Fibroblast of lung (primary cell): ENCODE measurements around the gene PDZD2. TPM values are rescaled to one million over a fixed set of nuclear protein-coding genes. Genes with fewer than 3 reads are reported as not detected.

ENCODE experiments used
- DNase-seq, 2 donors: peaks; one replicate each; pipeline versions ENCODE4 v3.0.0 to v3.0.0-alpha.2; 2010; ENCODE audit warnings: low read depth in 2 of 2
- H2AFZ ChIP-seq: 2 replicates; pipeline ENCODE4 v1.5.1; 2012; ENCODE audit warnings: low read length, control low read depth, inconsistent platforms
- H3K27ac ChIP-seq: 2 replicates; pipeline ENCODE4 v1.5.1; 2011; ENCODE audit warnings: low read length, control low read depth; ENCODE audit not compliant: insufficient read depth
- H3K27me3 ChIP-seq: 2 replicates; pipeline ENCODE4 v1.5.1; 2011; ENCODE audit warnings: mild to moderate bottlenecking, low read length; ENCODE audit not compliant: control insufficient read depth, insufficient read depth
- H3K36me3 ChIP-seq: 2 replicates; pipeline ENCODE4 v1.5.1; 2011; ENCODE audit warnings: low read length; ENCODE audit not compliant: control insufficient read depth, insufficient read depth
- H3K4me1 ChIP-seq: 2 replicates; pipeline ENCODE4 v1.5.1; 2011; ENCODE audit warnings: low read length; ENCODE audit not compliant: control insufficient read depth, insufficient read depth; ENCODE audit errors: extremely low read depth
- H3K4me2 ChIP-seq: 2 replicates; pipeline ENCODE4 v1.5.1; 2011; ENCODE audit warnings: low read length, control low read depth; ENCODE audit not compliant: insufficient read depth; ENCODE audit errors: extremely low read depth
- H3K4me3 ChIP-seq, 4 experiments: fragments of 200-600 bp in 1 of 4; sonication (generic) in 1 of 4; replicated peaks in 1 of 4; 2 replicates each; pipeline ENCODE4 v1.5.1; 2011 to 2016; ENCODE audit warnings: low read length in 4 of 4, low read depth in 3 of 4, mild to moderate bottlenecking in 3 of 4, control low read depth in 2 of 4, inconsistent platforms in 1 of 4, mixed read lengths in 1 of 4; ENCODE audit not compliant: insufficient read depth in 1 of 4; ENCODE audit errors: control extremely low read depth in 1 of 4
- H3K79me2 ChIP-seq: 2 replicates; pipeline ENCODE4 v1.5.1; 2012; ENCODE audit warnings: mild to moderate bottlenecking, low read length, inconsistent platforms; ENCODE audit not compliant: control insufficient read depth, insufficient read depth
- H3K9ac ChIP-seq: 2 replicates; pipeline ENCODE4 v1.5.1; 2011; ENCODE audit warnings: mild to moderate bottlenecking, low read length, control low read depth; ENCODE audit not compliant: insufficient read depth
- H3K9me3 ChIP-seq: 2 replicates; pipeline ENCODE4 v1.5.1; 2012; ENCODE audit warnings: low read depth, low read length; ENCODE audit not compliant: control insufficient read depth, insufficient read depth
- H4K20me1 ChIP-seq: 2 replicates; pipeline ENCODE4 v1.5.1; 2011; ENCODE audit warnings: low read length; ENCODE audit not compliant: control insufficient read depth, insufficient read depth; ENCODE audit errors: extremely low read depth
- CTCF ChIP-seq, 2 donors: IDR thresholded peaks in 1 of 2; conservative IDR thresholded peaks in 1 of 2; 1 replicate in 1 of 2; 2 replicates in 1 of 2; pipeline ENCODE4 v1.5.1; 2011 to 2012; ENCODE audit warnings: low read length in 2 of 2, control low read depth in 1 of 2, inconsistent platforms in 1 of 2, low read depth in 1 of 2, mild to moderate bottlenecking in 1 of 2
- EZH2 ChIP-seq: IDR thresholded peaks from 2 replicates; pipeline ENCODE4 v1.5.1; 2012; ENCODE audit warnings: low read length, control low read depth, mild to moderate bottlenecking; ENCODE audit errors: missing control alignments
- polyA plus RNA-seq, 2 donors: library from polyadenylated mRNA; depleted of rRNA in 1 of 2; stranded (reverse) in 1 of 2; unstranded in 1 of 2; fragments of >200 nt; gene quantifications; 2 replicates each; pipeline ENCODE4 v1.2.1, GENCODE V29; 2011 to 2012; ENCODE audit warnings: missing spikeins in 1 of 2
- total RNA-seq: library from RNA; depleted of rRNA; stranded (reverse); fragments of >200 nt; gene quantifications from 2 replicates; pipeline ENCODE4 v1.2.1, GENCODE V29; 2014

PDZD2 gene
- total and polyA plus RNA-seq, 2 donors (not counting 1 experiment from before 2014, with no cell fraction given): 0.33 to 0.40 TPM

DNA sequence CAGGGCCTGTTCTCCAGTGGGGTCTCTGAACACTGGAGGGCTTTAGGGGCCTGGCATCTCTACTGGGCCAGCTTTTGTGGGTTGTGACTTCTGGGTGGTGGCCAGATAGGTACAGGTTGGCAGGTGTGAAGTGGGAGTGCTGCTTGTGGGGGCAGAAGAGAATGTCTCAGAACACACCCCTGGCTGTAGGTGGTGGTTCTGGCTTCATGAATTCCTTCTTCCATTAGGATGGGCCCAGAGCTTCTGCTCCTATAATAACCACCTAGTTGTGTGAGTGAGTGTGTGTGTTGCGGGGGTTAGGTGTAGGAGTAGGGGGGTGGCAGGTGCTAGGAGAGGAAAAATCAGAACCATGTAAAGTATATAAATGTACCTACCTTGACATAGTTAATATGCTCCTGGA lies 1.6 kb downstream of the PDZD2 start:
- H3K27ac ChIP-seq: no peak overlapping the region
- H3K4me3 ChIP-seq: no peak overlapping the region
- H4K20me1 ChIP-seq: no peaks in the 10 kb centered on the region
- no peak overlapping the region for H2AFZ ChIP-seq
- H3K4me2 ChIP-seq: no peak overlapping the region
- no peaks in the 10 kb centered on the region for H3K36me3 ChIP-seq
- no peak overlapping the region for H3K9ac ChIP-seq
- DNase-seq: no peak
- no peaks in the 10 kb centered on the region for H3K79me2 ChIP-seq
- peaks cover 15% of the 10 kb centered on the region for H3K27me3 ChIP-seq
- H3K4me1 ChIP-seq: no peaks in the 10 kb centered on the region
- TF ChIP-seq EZH2: no peak
- no peak for TF ChIP-seq CTCF (conservative IDR thresholded peaks at IDR 0.05 in 1 of 2, IDR thresholded peaks at IDR 0.05 in 1 of 2; ENCODE audit: low read depth in 1 of 2, low read length in 2 of 2)
- H3K9me3 ChIP-seq: no peaks in the 10 kb centered on the region

DNA sequence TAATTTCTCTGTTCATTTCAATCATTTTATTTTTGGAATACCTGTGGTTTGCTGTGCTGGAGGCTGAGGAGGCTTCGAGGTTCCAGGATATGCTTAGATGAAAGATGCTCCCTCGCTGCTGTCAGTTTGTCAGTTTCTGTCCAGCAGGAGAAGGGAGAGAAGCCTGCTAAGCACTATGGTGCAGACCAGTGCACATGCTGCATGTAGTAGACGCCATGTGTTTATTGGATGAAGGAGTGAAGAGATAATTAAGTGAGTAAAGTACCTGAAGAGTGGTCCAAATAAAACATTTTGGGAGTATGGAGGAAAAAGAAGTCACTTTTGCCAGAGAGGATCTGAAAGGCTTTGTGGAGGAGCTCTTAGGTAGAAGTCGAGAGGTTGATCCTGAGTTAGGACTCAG lies 2.1 kb downstream of the PDZD2 start:
- Histone ChIP-seq H3K4me2 (no peak overlapping the region), H3K4me1 (no peaks in the 10 kb centered on the region), H3K9ac (no peak overlapping the region), H3K79me2 (no peaks in the 10 kb centered on the region), H2AFZ (no peak overlapping the region), H4K20me1 (no peaks in the 10 kb centered on the region), H3K36me3 (no peaks in the 10 kb centered on the region), H3K4me3 (no peak overlapping the region), H3K27me3 (peaks cover 15% of the 10 kb centered on the region), H3K9me3 (no peaks in the 10 kb centered on the region), H3K27ac (no peak overlapping the region)
- no peak for TF ChIP-seq CTCF (conservative IDR thresholded peaks at IDR 0.05 in 1 of 2, IDR thresholded peaks at IDR 0.05 in 1 of 2; ENCODE audit: low read depth in 1 of 2, low read length in 2 of 2)
- DNase-seq: no peak

GRCh38 chr5:31641575-31641974 lies 2.6 kb downstream of the PDZD2 start:
- no peak overlapping the region for H3K27ac ChIP-seq
- H3K27me3 ChIP-seq: peaks cover 18% of the 10 kb centered on the region
- H3K79me2 ChIP-seq: no peaks in the 10 kb centered on the region
- no peak overlapping the region for H3K4me2 ChIP-seq
- no peak for DNase-seq
- no peak for TF ChIP-seq EZH2
- no peak for TF ChIP-seq CTCF (conservative IDR thresholded peaks at IDR 0.05 in 1 of 2, IDR thresholded peaks at IDR 0.05 in 1 of 2; ENCODE audit: low read depth in 1 of 2, low read length in 2 of 2)
- H4K20me1 ChIP-seq: no peaks in the 10 kb centered on the region
- H3K4me1 ChIP-seq: no peaks in the 10 kb centered on the region
- no peaks in the 10 kb centered on the region for H3K36me3 ChIP-seq
- H2AFZ ChIP-seq: no peak overlapping the region
- no peaks in the 10 kb centered on the region for H3K9me3 ChIP-seq
- H3K4me3 ChIP-seq: no peak overlapping the region
- H3K9ac ChIP-seq: no peak overlapping the region
